Midbrain (tissue), 1 donor: ENCODE results near the gene RPS19.
"Not testable (repeated sequence)": the region's sequence is repeated elsewhere in the genome, so short reads cannot be mapped to it uniquely, and the experiment has no call there.

Experiments
- DNase-seq: peaks from one replicate; lab custom pipeline; 2025; lab: John Stamatoyannopoulos, UW

The RPS19 gene

GRCh38 chr19:41860419-41861115 is 512 bp downstream of the RPS19 start:
- no peak for DNase-seq

- no peak for DNase-seq
These were observed 1.2 kb downstream of the RPS19 start for GRCh38 chr19:41861116-41861768.

GRCh38 chr19:41861846-41862245 is 1.8 kb downstream of the RPS19 start:
- no peak for DNase-seq

DNA sequence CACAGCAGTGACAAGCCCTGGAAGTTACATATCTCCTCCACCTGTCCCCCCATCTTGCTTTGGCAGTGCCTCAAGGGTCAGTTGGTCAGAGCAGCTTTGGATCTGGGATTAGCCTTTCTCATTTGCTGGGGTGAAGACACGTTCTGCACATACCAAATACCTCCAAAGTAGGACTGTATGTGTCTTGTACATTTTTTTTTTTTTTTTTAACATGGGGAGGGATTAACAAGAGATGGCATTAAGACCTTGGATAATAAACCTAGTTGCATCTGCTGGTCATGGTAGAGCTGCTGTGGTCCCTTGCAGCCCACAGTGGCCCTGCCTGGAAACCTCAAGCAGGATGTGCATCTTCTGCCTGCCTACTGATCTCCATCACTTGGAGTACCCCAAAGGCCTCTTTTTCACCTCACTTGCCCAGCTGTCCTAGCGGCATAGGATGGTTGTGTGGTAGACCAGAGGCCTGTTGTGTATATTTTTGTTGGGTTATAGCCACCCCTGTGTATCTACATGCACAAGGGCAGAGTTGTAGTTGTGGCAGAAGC is 2.5 kb downstream of the RPS19 start:
- DNase-seq: no peak

DNA sequence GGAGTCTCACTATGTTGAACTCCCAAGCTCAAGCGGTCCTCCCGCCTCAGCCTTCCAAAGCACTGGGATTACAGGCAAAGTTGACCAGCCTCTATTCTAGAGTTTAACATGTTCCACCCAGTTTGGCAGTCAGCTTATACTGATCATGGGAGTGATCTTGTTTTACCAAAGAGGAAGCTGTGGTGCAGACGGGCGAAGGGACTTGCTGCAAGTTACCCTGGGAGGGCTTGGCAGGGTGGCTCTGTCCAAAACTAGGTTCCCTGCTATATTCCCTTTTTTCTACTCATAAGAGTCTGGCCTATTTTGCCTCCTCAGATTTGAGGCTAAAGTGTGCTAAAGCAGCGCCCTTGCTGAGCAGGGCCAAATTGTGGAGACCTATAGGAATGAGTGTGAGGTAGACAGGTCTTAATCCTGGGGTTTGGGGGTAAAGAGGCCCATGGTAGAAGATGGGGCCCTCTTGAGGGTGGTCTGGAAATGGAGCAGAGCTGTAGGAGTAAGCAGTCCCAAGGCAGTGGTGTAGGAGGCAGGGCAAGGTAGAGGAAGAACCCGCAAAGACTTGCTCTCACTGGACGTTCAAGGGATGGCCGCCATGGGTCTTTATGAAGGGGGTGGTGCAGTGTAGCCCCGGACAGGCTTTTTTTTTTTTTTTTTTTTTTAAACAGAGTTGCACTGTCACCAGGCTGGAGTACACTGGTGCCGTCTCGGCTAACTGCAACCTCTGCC is 3.3 kb downstream of the RPS19 start:
- no peak for DNase-seq

- DNase-seq: no peak
These were observed 4.3 kb downstream of the RPS19 start for GRCh38 chr19:41864374-41864773.

DNA sequence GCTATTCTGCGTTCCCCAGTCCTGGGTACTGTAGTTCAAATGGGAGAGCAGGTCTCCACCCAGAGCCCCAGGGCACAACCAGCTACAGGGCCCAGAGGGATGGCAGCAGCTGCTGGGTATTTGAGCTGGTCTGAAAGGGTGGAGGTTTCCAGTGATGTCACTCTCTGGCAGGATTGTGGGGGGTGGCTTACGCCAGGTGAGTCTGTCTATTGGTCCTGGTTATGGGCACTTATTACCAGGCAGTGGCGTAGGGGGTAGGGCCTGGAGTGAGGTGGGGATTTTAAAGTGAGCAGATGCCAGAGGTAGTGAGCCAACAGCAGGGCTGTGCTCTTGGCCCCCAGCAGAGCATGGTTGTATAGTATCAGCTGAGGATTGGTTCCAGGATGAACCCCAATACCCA is 6.2 kb downstream of the RPS19 start:
- no peak for DNase-seq

DNA sequence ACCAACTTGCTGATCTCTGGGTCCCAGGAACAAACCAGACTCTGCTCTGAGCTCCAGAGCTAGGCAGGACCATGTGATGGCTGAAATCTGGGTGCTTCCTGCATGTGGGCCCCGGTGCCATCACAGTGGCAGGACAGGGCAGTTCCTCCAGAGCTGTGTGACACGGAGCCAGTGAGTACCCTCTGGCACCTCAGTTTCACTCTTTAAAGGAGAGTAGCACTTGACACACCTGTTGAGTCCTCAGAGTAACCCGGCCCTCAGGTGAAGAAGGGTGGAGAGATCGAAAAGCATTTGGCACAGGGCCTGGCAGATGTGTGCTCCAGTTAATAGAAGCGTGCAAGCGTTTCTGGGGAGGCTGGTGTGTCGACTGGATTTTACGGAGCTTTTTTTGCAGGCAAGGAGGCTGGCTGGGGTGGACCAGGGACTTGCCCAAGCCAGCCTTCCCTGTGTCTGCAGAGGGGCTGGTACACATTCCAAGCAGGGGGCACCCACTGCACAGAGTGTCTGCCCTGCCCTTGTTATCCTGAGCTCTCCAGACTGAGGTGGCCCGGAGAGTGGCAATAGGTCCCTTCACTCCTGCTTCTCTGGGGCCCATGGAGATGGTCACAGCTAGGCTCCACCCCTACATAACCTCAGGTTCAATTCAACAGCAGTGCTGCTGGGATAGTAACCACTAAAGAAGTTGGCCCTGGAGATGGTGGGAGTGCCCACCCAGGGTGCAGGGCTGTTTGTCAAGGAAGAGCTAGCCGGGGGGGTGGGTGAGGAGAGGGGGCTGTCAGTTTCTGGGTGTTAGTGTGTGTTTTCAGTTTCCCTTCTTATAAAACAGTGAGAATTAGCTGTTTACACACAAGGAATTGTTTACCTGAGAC is 8.3 kb downstream of the RPS19 start:
- no peak for DNase-seq

DNA sequence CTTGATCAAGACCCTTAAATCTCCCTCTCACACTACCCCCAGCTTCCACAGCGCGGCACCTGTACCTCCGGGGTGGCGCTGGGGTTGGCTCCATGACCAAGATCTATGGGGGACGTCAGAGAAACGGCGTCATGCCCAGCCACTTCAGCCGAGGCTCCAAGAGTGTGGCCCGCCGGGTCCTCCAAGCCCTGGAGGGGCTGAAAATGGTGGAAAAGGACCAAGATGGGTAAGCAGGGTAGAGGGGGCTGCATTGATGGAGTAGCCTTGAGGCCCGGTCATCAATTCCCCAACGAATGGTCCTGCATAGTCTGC is 8.9 kb downstream of the RPS19 start:
- DNase-seq: no peak

DNA sequence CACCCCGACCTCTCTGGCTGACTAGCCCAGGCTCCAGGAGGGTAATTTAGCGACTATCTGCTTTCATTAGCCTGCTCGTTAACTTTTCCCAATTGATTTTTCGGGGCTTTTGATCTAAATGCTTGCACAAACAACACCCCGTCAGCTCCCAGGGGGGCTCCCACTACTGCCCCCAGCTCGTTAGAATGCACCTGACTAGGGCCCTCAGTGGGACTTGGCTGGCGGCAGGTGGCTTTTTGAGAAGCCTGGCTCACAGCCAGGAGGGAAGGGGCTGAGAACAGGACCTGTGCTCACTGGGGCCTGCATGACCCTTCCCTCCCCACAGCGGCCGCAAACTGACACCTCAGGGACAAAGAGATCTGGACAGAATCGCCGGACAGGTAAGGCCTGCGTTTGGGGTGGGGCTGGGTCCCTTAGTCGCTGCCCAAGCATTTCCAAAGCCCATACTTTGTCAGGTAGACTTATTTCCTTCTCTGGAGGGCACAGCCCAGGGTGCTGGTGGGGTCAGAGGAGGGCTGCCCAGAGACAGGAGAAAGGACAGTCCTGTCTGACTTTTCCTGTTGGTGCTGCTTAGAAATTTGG is 9.4 kb downstream of the RPS19 start:
- no peak for DNase-seq

DNA sequence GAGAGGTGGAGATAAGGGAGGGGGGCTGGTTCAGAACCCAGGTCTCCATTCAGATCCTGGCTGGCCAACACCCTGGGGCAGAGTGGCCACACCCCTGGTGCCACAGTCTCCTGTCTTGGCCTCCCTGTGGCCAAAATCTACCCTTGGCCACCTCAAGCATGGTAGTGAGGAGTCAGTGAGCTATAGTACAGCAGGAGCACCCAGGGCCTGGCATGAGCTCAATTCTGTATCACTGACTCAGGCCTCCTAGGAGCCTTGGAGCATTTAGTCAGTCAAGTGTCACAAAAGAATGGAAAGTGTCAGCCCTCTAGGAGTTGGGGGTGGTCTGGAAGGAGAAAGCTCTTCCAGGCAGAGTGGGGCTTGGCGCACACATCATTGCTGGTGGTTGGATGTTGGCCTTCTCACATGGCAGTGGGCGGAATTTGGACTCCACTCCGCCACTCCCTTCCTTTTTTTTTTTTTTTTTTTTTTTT is 10.4 kb downstream of the RPS19 start:
- no peak for DNase-seq

GRCh38 chr19:41871573-41872383 is 11.7 kb downstream of the RPS19 start:
- DNase-seq: peak; percentile 9

- DNase-seq: no peak
These were observed 12.3 kb downstream of the RPS19 start for GRCh38 chr19:41872384-41872774.

GRCh38 chr19:41872775-41873647 is 13.0 kb downstream of the RPS19 start:
- DNase-seq: peak; percentile 46

DNA sequence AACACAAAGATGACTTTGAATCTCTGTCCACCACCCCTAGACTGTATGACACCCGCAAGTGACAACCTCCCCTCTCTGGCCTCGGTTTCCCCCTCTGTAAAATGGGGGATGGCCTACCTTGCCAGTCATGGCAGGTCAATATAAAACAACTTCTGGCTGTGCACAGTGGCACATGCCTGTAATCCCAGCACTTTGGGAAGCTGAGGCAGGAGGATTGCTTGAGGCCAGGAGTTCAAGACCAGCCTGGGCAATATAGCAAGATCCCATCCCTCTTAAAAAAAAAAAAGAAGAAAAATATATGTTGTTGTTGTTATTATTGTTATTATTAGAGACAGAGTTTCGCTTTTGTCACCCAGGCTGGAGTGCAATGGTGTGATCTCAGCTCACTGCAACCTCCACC is 15.9 kb downstream of the RPS19 start:
- not testable (repeated sequence) for DNase-seq

GRCh38 chr19:41876847-41877832 is 17.1 kb downstream of the RPS19 start, which contains the start of gene CD79A:
Gene CD79A, plus strand, starts transcription at chr19:41877279. Its CDS starts 26 bp downstream, at chr19:41877305.
- DNase-seq: peak; percentile 10

DNA sequence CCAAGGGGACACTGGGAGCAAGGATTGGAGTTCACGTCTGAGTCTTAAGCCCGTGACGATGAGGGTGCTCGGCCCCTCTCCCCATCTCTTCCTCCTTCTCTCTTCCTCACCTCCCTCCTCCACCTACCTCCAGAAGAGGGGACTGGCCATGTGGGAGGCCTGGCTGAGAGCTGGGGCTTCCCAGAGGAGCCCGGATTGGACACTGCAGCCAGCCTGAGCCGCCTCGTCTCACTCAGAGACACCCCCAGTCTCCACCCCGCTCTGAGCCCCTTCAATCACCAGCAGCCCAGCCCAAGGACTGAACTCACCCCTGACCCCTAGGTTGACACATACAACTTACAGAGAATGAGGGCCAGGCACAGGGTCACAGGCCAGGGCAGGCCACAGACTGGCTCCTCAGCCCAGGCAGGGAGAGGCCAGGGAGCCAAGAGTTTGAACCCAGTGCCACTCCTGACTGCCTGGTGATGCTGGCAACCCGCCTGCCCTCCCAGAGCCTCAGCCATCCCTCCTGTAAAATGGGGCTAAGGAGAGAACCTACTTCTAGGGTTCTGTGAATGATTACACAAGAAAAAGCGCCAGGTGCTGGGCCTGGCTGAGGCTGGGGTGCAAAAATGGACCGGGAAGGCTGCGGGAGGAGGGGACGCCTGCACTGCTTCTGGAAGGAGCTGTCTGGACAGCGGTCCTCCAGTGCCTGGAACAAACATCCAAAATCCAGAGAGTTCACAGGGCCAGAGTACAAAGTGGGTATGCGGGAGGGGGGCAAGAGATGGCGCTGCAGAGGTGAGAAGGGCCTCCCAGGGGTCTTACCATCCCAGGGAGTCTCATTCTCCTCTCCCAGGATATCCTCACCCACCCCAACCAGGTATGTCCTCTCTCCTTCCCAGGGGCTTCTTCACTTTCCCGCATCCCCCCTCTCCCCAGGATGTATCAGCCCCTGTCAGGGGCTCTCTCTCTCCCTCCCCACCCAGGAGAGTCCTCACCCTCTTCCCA is 18.2 kb downstream of the RPS19 start:
- DNase-seq: no peak
